IMR-90 (cell line): Measurements from ENCODE around the gene DDX27.

ENCODE experiments used
- MXI1 ChIP-seq: IDR thresholded peaks from 2 replicates; pipeline ENCODE4 v1.6.1; 2012; ENCODE audit warnings: low read depth, mild to moderate bottlenecking, low read length, moderate library complexity, borderline replicate concordance
- POLR2A ChIP-seq: IDR thresholded peaks from 2 replicates; pipeline ENCODE4 v1.6.1; 2012; ENCODE audit warnings: mild to moderate bottlenecking, low read depth, low read length
- RAD21 ChIP-seq: IDR thresholded peaks from 2 replicates; pipeline ENCODE4 v1.6.1; 2012; ENCODE audit warnings: low read length, improper control_type of control experiment
- SMC3 ChIP-seq: fragments of 150-350 bp; IDR thresholded peaks from 2 replicates; pipeline ENCODE4 v1.6.1; 2016; ENCODE audit warnings: low read depth, mild to moderate bottlenecking, antibody characterized with exemption, low read length, moderate library complexity
- TF ChIP-seq, protein P1 (sequence below): conservative IDR thresholded peaks from 2 replicates; pipeline ENCODE4 v1.5.1; 2012; ENCODE audit warnings: mild to moderate bottlenecking, low read depth, low read length, improper control_type of control experiment

DNA sequence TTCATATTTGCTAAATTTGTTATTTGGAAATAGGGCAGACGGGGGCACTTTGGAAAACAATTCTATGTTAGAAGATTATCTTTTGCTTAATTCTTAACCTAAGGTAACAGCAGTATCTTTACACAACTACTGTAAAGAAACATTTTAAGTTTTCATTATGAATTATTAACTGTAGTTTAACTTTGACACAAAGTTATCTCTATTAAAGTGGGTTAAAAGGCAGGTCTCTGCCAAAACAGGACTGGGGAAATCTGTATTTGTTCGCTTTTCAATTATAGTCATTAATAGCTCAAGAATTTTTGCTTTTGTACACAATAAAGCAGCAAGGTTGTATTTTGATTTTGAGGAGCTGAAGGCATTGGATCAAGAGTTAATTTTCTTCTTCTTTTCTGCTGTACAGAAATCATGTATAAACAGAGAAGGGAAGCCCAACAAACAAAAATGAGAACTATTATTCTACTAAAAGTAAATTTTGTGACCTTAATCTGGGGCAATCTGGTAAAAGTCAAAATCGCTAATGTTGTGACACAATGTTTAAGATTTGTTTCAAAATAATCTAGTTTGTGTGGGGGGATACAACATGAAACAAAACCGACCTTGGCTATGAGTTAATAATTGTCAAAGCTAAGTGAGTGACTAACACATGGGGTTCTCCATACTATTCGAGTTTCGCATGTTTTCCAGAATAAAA, 34.0 kb upstream of the DDX27 start:
- TF ChIP-seq, protein P1, sequence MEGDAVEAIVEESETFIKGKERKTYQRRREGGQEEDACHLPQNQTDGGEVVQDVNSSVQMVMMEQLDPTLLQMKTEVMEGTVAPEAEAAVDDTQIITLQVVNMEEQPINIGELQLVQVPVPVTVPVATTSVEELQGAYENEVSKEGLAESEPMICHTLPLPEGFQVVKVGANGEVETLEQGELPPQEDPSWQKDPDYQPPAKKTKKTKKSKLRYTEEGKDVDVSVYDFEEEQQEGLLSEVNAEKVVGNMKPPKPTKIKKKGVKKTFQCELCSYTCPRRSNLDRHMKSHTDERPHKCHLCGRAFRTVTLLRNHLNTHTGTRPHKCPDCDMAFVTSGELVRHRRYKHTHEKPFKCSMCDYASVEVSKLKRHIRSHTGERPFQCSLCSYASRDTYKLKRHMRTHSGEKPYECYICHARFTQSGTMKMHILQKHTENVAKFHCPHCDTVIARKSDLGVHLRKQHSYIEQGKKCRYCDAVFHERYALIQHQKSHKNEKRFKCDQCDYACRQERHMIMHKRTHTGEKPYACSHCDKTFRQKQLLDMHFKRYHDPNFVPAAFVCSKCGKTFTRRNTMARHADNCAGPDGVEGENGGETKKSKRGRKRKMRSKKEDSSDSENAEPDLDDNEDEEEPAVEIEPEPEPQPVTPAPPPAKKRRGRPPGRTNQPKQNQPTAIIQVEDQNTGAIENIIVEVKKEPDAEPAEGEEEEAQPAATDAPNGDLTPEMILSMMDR, result no peak
- TF ChIP-seq RAD21 (no peak), POLR2A (no peak), SMC3 (no peak), MXI1 (no peak)
